Fibroblast of the aortic adventitia (primary cell): ENCODE results near the gene FHDC1. TPM values are rescaled to one million over a fixed set of nuclear protein-coding genes. Genes with fewer than 3 reads are reported as not detected.

Experiments used
- DNase-seq: peaks from one replicate; pipeline ENCODE4 v3.0.0-alpha.2; 2010; ENCODE audit warnings: low read depth
- H3K4me3 ChIP-seq: 2 replicates; pipeline ENCODE4 v1.5.1; 2011; ENCODE audit warnings: low read depth, mild to moderate bottlenecking, control low read depth, low read length, moderate library complexity
- CTCF ChIP-seq: IDR thresholded peaks from 2 replicates; pipeline ENCODE4 v1.5.1; 2011; ENCODE audit warnings: mild to moderate bottlenecking, low read length, control low read depth, inconsistent platforms; ENCODE audit not compliant: insufficient read depth
- total RNA-seq: library from RNA; depleted of rRNA; stranded (reverse); fragments of >200 nt; gene quantifications from 2 replicates; pipeline ENCODE4 v1.2.3, GENCODE V29; 2012; ENCODE audit warnings: low replicate concordance

Gene FHDC1
- total RNA-seq, 1 donor, result 0.09 TPM

GRCh38 chr4:152988721-152989553 is 52.8 kb downstream of the FHDC1 start:
- no peak for TF ChIP-seq CTCF
- DNase-seq, result no peak
- H3K4me3 ChIP-seq, result no peak overlapping the region

- H3K4me3 ChIP-seq, result no peak overlapping the region
- DNase-seq, result no peak
- no peak for TF ChIP-seq CTCF
Observed at GRCh38 chr4:152989554-152989970, 53.4 kb downstream of the FHDC1 start.

GRCh38 chr4:152990471-152991131 is 54.5 kb downstream of the FHDC1 start:
- DNase-seq, result no peak
- H3K4me3 ChIP-seq, result no peak overlapping the region
- TF ChIP-seq CTCF, result no peak

GRCh38 chr4:152991398-152991797 is 55.3 kb downstream of the FHDC1 start:
- H3K4me3 ChIP-seq, result no peak overlapping the region
- no peak for DNase-seq
- no peak for TF ChIP-seq CTCF

- DNase-seq, result no peak
- H3K4me3 ChIP-seq, result no peak overlapping the region
- no peak for TF ChIP-seq CTCF
Observed at GRCh38 chr4:152992027-152992426, 55.9 kb downstream of the FHDC1 start.

- DNase-seq, result no peak
- no peak for TF ChIP-seq CTCF
- H3K4me3 ChIP-seq, result no peak overlapping the region
Observed at GRCh38 chr4:152992466-152992865, 56.3 kb downstream of the FHDC1 start.
